H1 (cell line): Measurements from ENCODE around the gene TMPRSS3. TPM values are rescaled to one million over a fixed set of nuclear protein-coding genes. Genes with fewer than 3 reads are reported as not detected.

Source experiments
- RBBP5 ChIP-seq: IDR thresholded peaks from 2 replicates; pipeline ENCODE4 v1.7.1; 2012; ENCODE audit warnings: low read depth, mild to moderate bottlenecking, inconsistent platforms, low read length, moderate library complexity, borderline replicate concordance
- SIX5 ChIP-seq: IDR thresholded peaks from 2 replicates; pipeline ENCODE4 v1.6.1; 2011; ENCODE audit warnings: mild to moderate bottlenecking, low read depth, low read length
- SUZ12 ChIP-seq: fragments of 200-600 bp; sonication (generic); IDR thresholded peaks from 2 replicates; pipeline ENCODE4 v1.6.1; 2012; ENCODE audit warnings: mild to moderate bottlenecking, inconsistent platforms, low read length, moderate library complexity, mixed read lengths
- polyA plus RNA-seq, 7 experiments: library from polyadenylated mRNA; depleted of rRNA in 3 of 7; stranded (reverse) in 5 of 7; unstranded in 2 of 7; fragments of >200 nt in 5 of 7; fragments of 200-250 nt in 2 of 7; gene quantifications; 1 replicate in 5 of 7; 2 replicates in 1 of 7; 4 replicates in 1 of 7; pipeline versions ENCODE4 v1.2.1 to v1.2.3, GENCODE V29; 2011 to 2013; ENCODE audit warnings: missing spikeins in 2 of 7, mixed read lengths in 2 of 7
- total RNA-seq: library from RNA; stranded (reverse); fragmentation: NEBNext Ultra II Directional; extraction: Animal tissue kit (Norgen Biotek cat#: 25700); gene quantifications from 2 replicates; pipeline ENCODE4 v1.2.1, GENCODE V29; 2021

The TMPRSS3 gene
- total and polyA plus RNA-seq, 2 of the 8 experiments (the other 6 are each of a cell fraction or from before 2014, with no cell fraction given): 0.38 TPM; not detected in 1

DNA sequence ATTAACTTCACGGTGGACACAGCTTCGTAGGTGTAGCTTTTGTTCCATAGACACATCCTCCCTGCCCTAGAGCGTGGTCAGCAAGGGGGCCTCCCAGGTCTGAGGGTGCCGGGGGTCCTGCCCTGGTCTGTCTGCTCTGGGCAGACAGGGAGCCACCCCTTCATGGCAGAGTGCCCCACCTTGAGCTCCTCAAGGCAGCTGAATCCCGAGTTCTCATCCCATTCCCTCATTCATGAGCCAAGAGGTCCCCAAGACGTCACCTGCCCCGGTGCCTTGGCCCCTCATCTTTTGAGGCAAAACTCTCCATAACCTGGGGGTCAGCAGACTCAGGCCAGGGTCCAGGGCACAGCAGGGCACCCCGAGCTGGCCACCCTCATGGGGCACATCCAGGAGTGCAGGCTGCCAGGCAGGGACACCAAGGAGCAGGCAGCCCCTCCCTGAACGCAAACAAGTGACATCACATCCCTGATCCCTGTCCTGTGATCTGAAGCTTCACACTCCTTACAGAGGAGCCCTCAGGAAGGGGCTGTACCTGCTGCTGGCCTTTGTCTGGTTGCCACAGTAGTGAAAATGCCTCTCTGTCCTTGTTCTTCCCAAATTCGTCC is 31.1 kb upstream of the TMPRSS3 start (continued):
- no peak for TF ChIP-seq SUZ12
- no peak for TF ChIP-seq RBBP5
- TF ChIP-seq SIX5: no peak
